Adrenal gland (tissue), 12 donors: ENCODE results near the gene ALG14. TPM values are rescaled to one million over a fixed set of nuclear protein-coding genes. Genes with fewer than 3 reads are reported as not detected.

Source experiments
- DNase-seq, 7 donors: peaks; one replicate each; pipeline ENCODE4 v3.0.0-alpha.2; 2019 to 2020
- H3K27ac ChIP-seq, 5 donors: fragments of 200-600 bp; sonication (generic) in 4 of 5; 1 replicate in 3 of 5; 2 replicates in 2 of 5; pipeline versions ENCODE4 v1.5.1 to v1.8.0; 2016 to 2020; ENCODE audit warnings: mild to moderate bottlenecking in 1 of 5
- H3K27me3 ChIP-seq: fragments of 200-600 bp; 2 replicates; pipeline ENCODE4 v1.8.0; 2021
- H3K36me3 ChIP-seq, 2 donors: fragments of 200-600 bp; replicated peaks in 1 of 2; 1 replicate in 1 of 2; 2 replicates in 1 of 2; pipeline versions ENCODE4 v1.5.1 to v1.8.0; 2018 to 2022
- H3K4me1 ChIP-seq, 2 donors: fragments of 200-600 bp; replicated peaks in 1 of 2; 1 replicate in 1 of 2; 2 replicates in 1 of 2; pipeline versions ENCODE4 v1.5.1 to v1.8.0; 2018 to 2021
- H3K4me3 ChIP-seq, 4 donors: fragments of 200-600 bp; sonication (generic) in 3 of 4; one replicate each; pipeline ENCODE4 v1.5.1; 2016 to 2018
- H3K9me3 ChIP-seq, 3 donors: fragments of 200-600 bp; sonication (generic) in 1 of 3; replicated peaks in 1 of 3; 1 replicate in 2 of 3; 2 replicates in 1 of 3; pipeline versions ENCODE4 v1.5.1 to v1.8.0; 2016 to 2021
- CTCF ChIP-seq, 6 experiments: fragments of 450-650 bp in 4 of 6; fragments of 200-600 bp in 2 of 6; sonication (generic) in 1 of 6; IDR thresholded peaks; 1 replicate in 5 of 6; 2 replicates in 1 of 6; pipeline versions ENCODE4 v1.5.1 to v1.8.0; 2016 to 2021; ENCODE audit warnings: antibody characterized with exemption in 6 of 6, mild to moderate bottlenecking in 2 of 6, moderate library complexity in 1 of 6
- POLR2A ChIP-seq, 2 donors: fragments of 450-650 bp; IDR thresholded peaks; one replicate each; pipeline ENCODE4 v1.6.1; 2017; ENCODE audit warnings: antibody characterized with exemption in 2 of 2, mild to moderate bottlenecking in 2 of 2, moderate library complexity in 1 of 2
- WGBS, 4 donors: extraction: QIAGEN DNeasy Blood & Tissue Kit in 2 of 4; methylation state at CpG; one replicate each; pipeline versions ENCODE4 v1.1.5 to v1.1.7; 2013 to 2017; 5-methylcytosine and 5-hydroxymethylcytosine counted together
- intact Hi-C, 2 donors: fragments of 100-400 bp; cut with DNase I; formaldehyde crosslinking; loops; one replicate each; pipeline versions ENCODE4 v1.14.1 to v1.15.0; 2022 to 2023
- polyA plus RNA-seq, 3 donors: library from polyadenylated mRNA; stranded (reverse); fragments of 200-250 nt in 2 of 3; fragments of 350-450 nt in 1 of 3; fragmentation: Illumina TruSeq in 1 of 3; extraction: RNeasy Lipid Tissue Mini Kit (QIAGEN cat#74804) in 1 of 3; gene quantifications; one replicate each; pipeline ENCODE4 v1.2.3, GENCODE V29; 2013 to 2014
- total RNA-seq, 9 donors: library from RNA; depleted of rRNA in 4 of 9; stranded (reverse); fragments of >200 nt in 4 of 9; fragments of 120-200 nt in 1 of 9; fragmentation: NEBNext Ultra II Directional in 1 of 9; extraction: Animal tissue kit (Norgen Biotek cat#: 25700) in 1 of 9; gene quantifications; one replicate each; pipeline versions ENCODE4 v1.1.0 to v1.2.4, GENCODE V29; 2013 to 2023
- donor health status: healthy with polysubstance abuse.
- donor health status: Bipolar disorder and iron deficiency.
- donor health status: DM: yes; HTN: yes; CAD: no.
- donor health status: DM: no; HTN: no; CAD: no.
- donor health status: DM: no; HTN: no; CAD: no.
- donor health status: DM: yes; HTN: yes; CAD: no.

The ALG14 gene
- total and polyA plus RNA-seq, 12 donors, result 1.5 to 29.9 (median 14.3) TPM

DNA sequence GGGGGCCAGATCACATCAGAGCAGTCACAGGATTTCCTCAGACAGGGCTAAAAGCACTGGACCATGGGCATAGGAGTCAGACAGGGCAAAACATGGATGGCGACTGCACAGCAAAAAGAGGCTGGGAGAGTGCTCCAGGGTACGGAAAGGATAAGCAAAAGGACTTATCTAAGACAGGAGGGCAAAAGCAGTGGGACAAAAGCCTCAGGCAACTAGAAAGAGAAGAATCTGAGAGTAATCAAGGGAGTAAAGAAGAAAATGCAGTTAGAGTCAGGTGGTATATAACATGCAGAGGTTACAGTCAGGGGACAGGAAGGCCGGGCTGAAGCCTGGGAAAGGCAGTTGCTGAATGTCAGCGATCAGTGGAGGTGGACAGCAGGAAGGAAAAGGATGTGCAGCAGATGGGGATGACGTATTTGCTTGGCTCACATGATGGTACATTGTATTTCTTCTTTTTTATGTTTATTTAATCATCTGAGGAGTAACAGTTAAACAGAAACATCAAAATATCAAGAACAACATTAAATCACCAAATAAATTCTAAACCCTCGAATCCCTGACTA, 82.8 kb downstream of the ALG14 start:
- DNase-seq, result peak in 2 of 7 donors; percentile 27 to 35

GRCh38 chr1:94989398-94989797, 83.4 kb downstream of the ALG14 start:
- no peak overlapping the region for H3K4me3 ChIP-seq
- no peaks in the 10 kb centered on the region for H3K27me3 ChIP-seq
- DNase-seq, result peak in 5 of 7 donors; percentile 25 to 69 (median 50)
- no peaks in the 10 kb centered on the region for H3K9me3 ChIP-seq
- peaks cover 12 to 17% of the 10 kb centered on the region in 2 donors for H3K4me1 ChIP-seq
- no peaks in the 10 kb centered on the region for H3K36me3 ChIP-seq
- no peak for TF ChIP-seq POLR2A (IDR thresholded peaks at IDR 0.05)
- no peak for TF ChIP-seq CTCF (IDR thresholded peaks at IDR 0.05)
- H3K27ac ChIP-seq, result peak overlapping the region in 1 of 5 donors; percentile 53
- WGBS, 4 donors, result 23 to 53% (median 48%) methylated on average over 1 of the region's 1 CpG
- intact Hi-C loops, result no loop called here

More for the DNA sequence above, 82.8 kb downstream of the ALG14 start:
- intact Hi-C loops, result loop anchor here in 1 of 2 donors (5.0 kb wide), 1 partner anchor 47 kb away; no protein-coding TSS in a partner anchor
- 68 to 78% (median 76%) methylated on average over 6 of the region's 6 CpGs for WGBS, 4 donors
- Histone ChIP-seq H3K9me3 (no peaks in the 10 kb centered on the region), H3K4me1 (peaks cover 12 to 17% of the 10 kb centered on the region in 2 donors), H3K27me3 (no peaks in the 10 kb centered on the region), H3K4me3 (no peak overlapping the region), H3K27ac (peak overlapping the region in 1 of 5 donors; percentile 53), H3K36me3 (no peaks in the 10 kb centered on the region)
- TF ChIP-seq POLR2A (IDR thresholded peaks at IDR 0.05) (no peak), CTCF (IDR thresholded peaks at IDR 0.05) (no peak)

DNA sequence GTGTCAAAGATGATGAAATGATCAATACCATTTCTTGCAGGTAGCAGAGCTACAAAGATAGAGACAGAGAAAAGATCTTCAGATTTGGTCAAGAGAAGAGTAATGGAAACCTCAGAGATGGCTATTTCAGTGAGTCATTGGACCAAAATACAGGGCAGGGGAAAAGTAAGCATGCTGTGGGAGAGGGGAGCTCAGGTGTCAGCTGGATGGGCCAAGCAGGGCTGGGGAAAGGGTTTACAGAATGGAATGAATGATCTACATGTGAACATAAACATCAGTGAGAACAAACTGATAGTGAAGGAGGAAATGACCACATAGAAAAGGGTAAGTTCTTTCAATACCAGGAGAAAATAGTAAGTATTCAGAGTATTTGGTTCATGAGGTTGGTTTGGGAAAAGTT, 84.4 kb downstream of the ALG14 start:
- Histone ChIP-seq H3K27ac (no peak overlapping the region), H3K27me3 (no peaks in the 10 kb centered on the region), H3K36me3 (no peaks in the 10 kb centered on the region), H3K4me1 (peaks cover 12 to 19% of the 10 kb centered on the region in 2 donors), H3K9me3 (no peaks in the 10 kb centered on the region), H3K4me3 (no peak overlapping the region)
- no peak for DNase-seq
- intact Hi-C loops, result no loop called here
- TF ChIP-seq CTCF (IDR thresholded peaks at IDR 0.05) (no peak), POLR2A (IDR thresholded peaks at IDR 0.05) (no peak)

- Histone ChIP-seq H3K27me3 (no peaks in the 10 kb centered on the region), H3K27ac (peak overlapping the region in 1 of 5 donors; percentile 10), H3K4me1 (peaks cover 17 to 34% of the 10 kb centered on the region in 2 donors), H3K36me3 (no peaks in the 10 kb centered on the region), H3K9me3 (no peaks in the 10 kb centered on the region), H3K4me3 (no peak overlapping the region)
- DNase-seq, result no peak
- TF ChIP-seq CTCF (IDR thresholded peaks at IDR 0.05), result no peak
- TF ChIP-seq POLR2A (IDR thresholded peaks at IDR 0.05), result no peak
- intact Hi-C loops, result no loop called here
- 86 to 98% (median 91%) methylated on average over 5 to 6 of the region's 6 CpGs for WGBS, 4 donors
Measured at GRCh38 chr1:94986783-94987182, 86.0 kb downstream of the ALG14 start.
